CD4-positive, alpha-beta T cell treated with Interleukin-4 for 1 hour (primary cell): ENCODE data around the gene AP2A2.

Experiments used
- DNase-seq, 2 donors: peaks; one replicate each; pipeline ENCODE4 v3.0.0-alpha.2; 2020 to 2022

The AP2A2 gene

GRCh38 chr11:1044160-1044559 is 118.5 kb downstream of the AP2A2 start:
- DNase-seq: no peak

- DNase-seq: no peak
Observed at GRCh38 chr11:1047595-1048156, 122.0 kb downstream of the AP2A2 start.

GRCh38 chr11:1048375-1049070 is 122.9 kb downstream of the AP2A2 start:
- no peak for DNase-seq

GRCh38 chr11:1049071-1049405 is 123.4 kb downstream of the AP2A2 start:
- no peak for DNase-seq

GRCh38 chr11:1049431-1049891 is 123.8 kb downstream of the AP2A2 start:
- no peak for DNase-seq

- DNase-seq: no peak
Observed at GRCh38 chr11:1049911-1050580, 124.4 kb downstream of the AP2A2 start.

GRCh38 chr11:1050581-1051355 is 125.1 kb downstream of the AP2A2 start:
- peak; percentile 73 to 77 for DNase-seq

- no peak for DNase-seq
Observed at GRCh38 chr11:1051356-1052132, 125.9 kb downstream of the AP2A2 start.

- no peak for DNase-seq
Observed at GRCh38 chr11:1052133-1053011, 126.7 kb downstream of the AP2A2 start.

GRCh38 chr11:1053121-1053901 is 127.6 kb downstream of the AP2A2 start:
- DNase-seq: no peak

GRCh38 chr11:1054143-1055108 is 128.8 kb downstream of the AP2A2 start:
- no peak for DNase-seq

- DNase-seq: no peak
Observed at GRCh38 chr11:1055109-1055703, 129.5 kb downstream of the AP2A2 start.

- DNase-seq: no peak
Observed at GRCh38 chr11:1055990-1056771, 130.5 kb downstream of the AP2A2 start.

- DNase-seq: no peak
Observed at GRCh38 chr11:1057806-1058205, 132.1 kb downstream of the AP2A2 start.

- peak in 1 of 2 donors; percentile 10 for DNase-seq
Observed at GRCh38 chr11:1059759-1060158, 134.1 kb downstream of the AP2A2 start.

- DNase-seq: peak in 1 of 2 donors; percentile 9
Observed at GRCh38 chr11:1060410-1060809, 134.7 kb downstream of the AP2A2 start.

GRCh38 chr11:1060852-1061616 is 135.4 kb downstream of the AP2A2 start:
- DNase-seq: no peak
